HG03135 (cell line): ENCODE results near the gene SIM2.

Source experiments
- ATAC-seq: cut with Tn5 transposase; IDR thresholded peaks from one replicate; pipeline ENCODE4 v1.9.1; 2021; ENCODE audit warnings: mild to moderate bottlenecking, moderate library complexity; ENCODE audit not compliant: unreplicated experiment

SIM2 gene

GRCh38 chr21:36798491-36798890, 99.6 kb downstream of the SIM2 start:
- no peak for ATAC-seq
